HG02938 (cell line): ENCODE measurements around the gene COL16A1.
"Not testable (repeated sequence)": the region's sequence is repeated elsewhere in the genome, so short reads cannot be mapped to it uniquely, and the experiment has no call there.

Source experiments
- ATAC-seq: cut with Tn5 transposase; IDR thresholded peaks from one replicate; pipeline ENCODE4 v1.9.1; 2021; ENCODE audit warnings: mild to moderate bottlenecking, moderate library complexity; ENCODE audit not compliant: unreplicated experiment

The COL16A1 gene

GRCh38 chr1:31707711-31708110 is 3.9 kb upstream of the COL16A1 start:
- no peak for ATAC-seq

- not testable (repeated sequence) for ATAC-seq
Observed at GRCh38 chr1:31707059-31707600, 3.3 kb upstream of the COL16A1 start.

- ATAC-seq = no peak
Observed at GRCh38 chr1:31706384-31707058, 2.7 kb upstream of the COL16A1 start.

- no peak for ATAC-seq
Observed at GRCh38 chr1:31705080-31705866, 1.5 kb upstream of the COL16A1 start.

GRCh38 chr1:31704271-31705079 is 658 bp upstream of the COL16A1 start:
- ATAC-seq = no peak

GRCh38 chr1:31702836-31703404 is 897 bp downstream of the COL16A1 start:
- ATAC-seq = no peak

GRCh38 chr1:31701091-31701736 is 2.6 kb downstream of the COL16A1 start:
- ATAC-seq = no peak

GRCh38 chr1:31700468-31701090 is 3.2 kb downstream of the COL16A1 start:
- no peak for ATAC-seq

- no peak for ATAC-seq
Observed at GRCh38 chr1:31699341-31699891, 4.4 kb downstream of the COL16A1 start.

GRCh38 chr1:31697369-31697984 is 6.3 kb downstream of the COL16A1 start:
- no peak for ATAC-seq

GRCh38 chr1:31696242-31696641 is 7.6 kb downstream of the COL16A1 start:
- no peak for ATAC-seq

GRCh38 chr1:31695327-31695726 is 8.5 kb downstream of the COL16A1 start:
- ATAC-seq = no peak

GRCh38 chr1:31694964-31695313 is 8.9 kb downstream of the COL16A1 start:
- ATAC-seq = no peak

- no peak for ATAC-seq
Observed at GRCh38 chr1:31694069-31694963, 9.5 kb downstream of the COL16A1 start.

- no peak for ATAC-seq
Observed at GRCh38 chr1:31693231-31693630, 10.6 kb downstream of the COL16A1 start.

GRCh38 chr1:31691951-31692350 is 11.9 kb downstream of the COL16A1 start:
- no peak for ATAC-seq

- ATAC-seq = no peak
Observed at GRCh38 chr1:31691446-31691845, 12.4 kb downstream of the COL16A1 start.

- no peak for ATAC-seq
Observed at GRCh38 chr1:31690921-31691320, 12.9 kb downstream of the COL16A1 start.
